ENCODE measurements around the gene PAGR1.

GRCh38 chr16:29845656-29846055 lies 29.7 kb downstream of the PAGR1 start:
- no peak for TF ChIP-seq SPI1 (IDR thresholded peaks at IDR 0.05; ENCODE audit: low read depth, low read length)
- no peak for TF ChIP-seq POLR2A (IDR thresholded peaks at IDR 0.05; ENCODE audit: low read depth, low read length)
- no peak for TF ChIP-seq POLR2AphosphoS5 (IDR thresholded peaks at IDR 0.05; ENCODE audit: low read depth, low read length)
- no peak for TF ChIP-seq TAF1 (IDR thresholded peaks at IDR 0.05; ENCODE audit: low read depth, low read length)
- no peak for TF ChIP-seq POU2F2 (IDR thresholded peaks at IDR 0.05; ENCODE audit: low read depth, low read length)

All from GM12891 (cell line).